GM12874 (cell line): ENCODE results near the gene CEBPA.

Source experiments
- TF ChIP-seq, protein P1 (sequence below): IDR thresholded peaks from 2 replicates; pipeline ENCODE4 v1.5.1; 2011; ENCODE audit warnings: low read depth, mild to moderate bottlenecking, control low read depth, low read length, moderate library complexity; ENCODE audit not compliant: insufficient read depth

CEBPA gene

DNA sequence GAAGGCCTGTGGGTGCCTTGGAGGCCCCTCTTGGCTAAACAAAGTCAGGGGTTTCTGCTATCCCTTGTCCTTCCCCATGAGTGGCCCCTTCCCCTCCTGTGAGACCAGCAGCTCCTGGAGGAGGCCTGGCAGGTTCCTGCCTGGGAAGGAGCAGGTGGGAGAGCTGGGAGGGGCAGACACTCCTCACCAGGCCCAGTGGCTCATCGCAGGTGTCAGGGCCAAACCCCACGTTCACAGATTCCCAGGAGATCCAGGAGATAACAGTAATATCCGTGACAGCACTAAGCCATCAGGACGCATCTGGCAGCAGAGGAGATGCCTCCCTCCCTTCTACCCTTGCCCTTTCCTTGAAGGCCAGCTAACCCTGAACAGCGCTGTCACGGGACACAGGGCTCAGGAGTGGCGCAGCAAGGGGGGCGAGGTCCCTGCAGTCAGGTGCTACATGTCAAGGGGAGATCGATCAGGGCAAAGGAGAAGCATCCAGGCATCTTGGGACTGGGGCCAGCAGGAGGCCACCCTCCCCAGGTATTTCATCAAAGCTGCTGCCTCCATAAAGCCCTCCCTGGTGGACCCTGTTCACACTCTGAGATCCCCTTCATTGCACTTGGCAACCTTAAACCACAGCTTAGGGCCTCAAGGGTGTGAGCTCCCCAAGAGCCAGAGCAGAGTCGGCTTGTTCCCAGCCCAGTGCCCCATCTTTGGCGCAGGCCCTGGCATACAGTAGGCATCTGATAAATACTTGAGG is 4.8 kb downstream of the CEBPA start:
- TF ChIP-seq, protein P1, sequence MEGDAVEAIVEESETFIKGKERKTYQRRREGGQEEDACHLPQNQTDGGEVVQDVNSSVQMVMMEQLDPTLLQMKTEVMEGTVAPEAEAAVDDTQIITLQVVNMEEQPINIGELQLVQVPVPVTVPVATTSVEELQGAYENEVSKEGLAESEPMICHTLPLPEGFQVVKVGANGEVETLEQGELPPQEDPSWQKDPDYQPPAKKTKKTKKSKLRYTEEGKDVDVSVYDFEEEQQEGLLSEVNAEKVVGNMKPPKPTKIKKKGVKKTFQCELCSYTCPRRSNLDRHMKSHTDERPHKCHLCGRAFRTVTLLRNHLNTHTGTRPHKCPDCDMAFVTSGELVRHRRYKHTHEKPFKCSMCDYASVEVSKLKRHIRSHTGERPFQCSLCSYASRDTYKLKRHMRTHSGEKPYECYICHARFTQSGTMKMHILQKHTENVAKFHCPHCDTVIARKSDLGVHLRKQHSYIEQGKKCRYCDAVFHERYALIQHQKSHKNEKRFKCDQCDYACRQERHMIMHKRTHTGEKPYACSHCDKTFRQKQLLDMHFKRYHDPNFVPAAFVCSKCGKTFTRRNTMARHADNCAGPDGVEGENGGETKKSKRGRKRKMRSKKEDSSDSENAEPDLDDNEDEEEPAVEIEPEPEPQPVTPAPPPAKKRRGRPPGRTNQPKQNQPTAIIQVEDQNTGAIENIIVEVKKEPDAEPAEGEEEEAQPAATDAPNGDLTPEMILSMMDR, result no peak

DNA sequence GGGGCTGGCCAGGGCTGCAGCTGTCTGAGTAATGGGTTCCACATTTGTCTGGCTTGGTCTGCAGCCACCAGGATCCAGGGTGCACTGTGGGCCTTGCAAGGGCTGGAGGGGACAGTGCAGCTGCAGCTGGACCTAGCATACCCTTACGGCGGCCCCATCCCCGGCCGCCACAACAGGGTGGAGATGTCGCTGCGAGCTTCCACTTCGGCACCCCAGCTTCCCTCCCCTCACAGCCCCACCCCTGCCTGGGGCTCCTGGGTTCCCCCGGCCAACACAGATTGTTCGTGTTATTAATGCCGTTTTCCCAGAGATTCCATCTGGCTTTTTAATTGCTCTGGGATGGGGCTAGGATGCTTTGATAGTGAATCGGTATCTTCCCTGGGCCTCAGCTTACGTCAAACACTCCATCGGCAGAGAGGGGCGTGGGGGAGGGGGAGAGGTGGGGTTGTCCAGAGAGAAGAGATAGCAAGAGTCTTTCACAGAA is 5.8 kb downstream of the CEBPA start:
- TF ChIP-seq, protein P1, result no peak

DNA sequence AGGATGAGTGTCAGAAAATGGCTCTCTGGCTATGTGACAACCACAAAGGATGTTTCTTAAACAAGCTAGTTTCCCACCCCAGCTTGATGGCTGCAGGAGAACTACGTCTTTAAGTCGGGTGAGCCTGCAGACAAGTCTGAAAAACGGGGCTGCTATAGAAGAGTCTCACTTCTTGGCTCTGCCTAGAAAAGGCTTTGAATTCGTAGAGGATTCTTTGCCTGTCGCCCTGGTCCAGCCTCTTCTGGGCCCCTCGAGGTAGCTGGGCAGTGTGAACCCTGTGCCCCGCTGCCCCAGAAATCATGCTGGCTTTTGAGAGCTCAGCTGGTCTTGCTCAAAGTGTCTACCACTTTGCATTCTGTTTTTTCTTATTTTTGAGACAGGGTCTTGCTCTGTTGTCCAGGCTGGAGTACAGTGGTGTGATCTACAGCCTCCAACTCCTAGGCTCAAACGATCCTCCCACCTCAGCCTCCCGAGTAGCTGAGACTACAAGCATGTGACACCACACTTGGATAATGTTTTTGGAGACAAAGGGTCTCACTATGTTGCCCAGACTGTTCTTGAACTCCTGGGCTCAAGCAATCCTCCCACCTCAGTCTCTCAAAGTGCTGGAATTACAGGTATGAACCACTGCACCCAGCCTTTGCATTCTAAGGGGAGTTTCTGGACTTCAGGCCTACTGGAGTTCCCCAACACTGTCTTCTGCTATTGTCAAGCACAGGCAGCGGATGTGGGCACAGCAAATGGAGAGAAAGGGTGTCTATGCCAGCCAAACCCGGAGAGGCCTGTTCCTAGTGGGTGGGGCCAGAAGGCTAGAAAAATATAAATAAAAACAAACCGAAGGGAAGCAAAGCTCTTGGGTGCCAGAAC is 6.5 kb downstream of the CEBPA start:
- TF ChIP-seq, protein P1, result no peak

- TF ChIP-seq, protein P1, result no peak
These were observed 8.1 kb downstream of the CEBPA start for GRCh38 chr19:33294058-33294798.

DNA sequence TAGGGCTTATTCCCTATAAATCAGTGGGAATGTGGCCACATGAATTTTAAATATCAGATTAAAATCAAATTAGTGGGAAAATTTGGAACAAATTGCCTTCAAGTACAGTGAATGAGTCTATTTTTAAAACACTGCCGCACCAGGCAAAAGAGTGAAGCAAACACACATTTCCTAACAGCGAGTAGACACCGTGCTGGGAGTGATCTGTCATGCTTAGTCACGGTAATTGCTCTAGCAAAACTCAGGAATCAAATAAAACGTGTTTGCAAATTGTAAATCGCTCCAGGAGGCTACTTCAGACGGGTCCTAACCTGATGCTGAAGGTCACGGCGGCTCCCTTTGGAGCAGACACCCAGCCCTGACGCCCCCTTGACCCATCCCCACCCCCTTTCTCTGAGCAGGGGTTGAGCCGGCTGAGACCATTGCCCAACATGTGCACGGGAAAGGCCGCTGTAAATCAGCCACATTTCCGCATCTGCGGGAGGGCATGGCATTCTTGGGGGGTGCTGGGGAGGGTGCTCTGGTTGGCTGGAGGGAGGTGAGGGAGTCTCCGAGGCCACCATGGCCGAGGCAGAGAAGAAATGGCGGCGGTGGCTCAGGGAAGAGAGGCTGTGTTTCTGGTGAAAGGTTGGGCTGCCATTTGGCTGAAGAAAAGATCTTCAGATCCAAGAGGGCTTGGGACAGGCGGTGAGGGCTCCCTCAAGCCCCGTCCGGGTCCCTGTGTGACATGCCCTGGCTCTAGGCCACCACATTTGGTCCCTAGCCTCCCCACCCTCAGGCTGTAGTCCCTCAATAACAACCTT is 8.9 kb downstream of the CEBPA start:
- TF ChIP-seq, protein P1, result no peak

- TF ChIP-seq, protein P1, result no peak
These were observed 9.6 kb downstream of the CEBPA start for GRCh38 chr19:33292595-33293254.
